ENCODE data around the gene KYAT1.

Gene KYAT1

DNA sequence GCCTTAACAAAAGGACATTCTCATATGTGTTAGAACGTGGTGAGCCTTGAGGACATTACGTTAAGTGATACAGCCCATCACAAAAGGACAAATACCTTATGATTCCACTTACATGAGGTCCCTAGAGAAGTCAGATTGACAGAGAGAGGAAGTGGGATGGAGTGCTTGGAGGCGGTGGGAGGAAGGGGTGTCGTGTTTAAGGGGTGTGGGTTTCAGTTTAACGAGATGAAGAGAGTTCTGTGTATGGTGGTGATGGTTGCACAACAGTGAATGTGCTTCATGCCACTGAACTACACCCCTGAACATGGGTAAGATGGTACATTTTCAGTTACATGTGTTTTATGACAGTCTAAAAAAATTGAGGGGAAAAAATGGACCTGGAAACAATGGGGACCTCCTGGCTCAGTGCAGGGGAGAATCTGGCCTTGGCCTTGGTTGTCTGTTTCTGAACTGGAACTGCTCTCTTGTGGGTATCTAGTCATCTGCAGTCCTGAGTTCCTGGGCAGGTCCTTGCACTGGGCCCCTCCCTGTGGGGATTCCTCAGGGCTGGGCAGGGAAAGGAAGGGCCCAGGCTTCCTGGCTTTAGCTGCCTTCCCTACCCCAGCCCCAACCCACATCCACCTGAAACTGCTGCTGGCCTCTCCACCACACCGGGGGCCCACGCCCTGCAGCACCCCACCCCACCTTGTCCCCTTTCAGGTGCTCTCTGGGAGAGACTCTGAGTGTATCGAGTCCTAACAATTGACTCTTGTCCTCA is 18.0 kb upstream of the KYAT1 start:
- no peak overlapping the region for H3K4me3 ChIP-seq (ENCODE audit: low read depth, low read length)
- TF ChIP-seq, protein P1, sequence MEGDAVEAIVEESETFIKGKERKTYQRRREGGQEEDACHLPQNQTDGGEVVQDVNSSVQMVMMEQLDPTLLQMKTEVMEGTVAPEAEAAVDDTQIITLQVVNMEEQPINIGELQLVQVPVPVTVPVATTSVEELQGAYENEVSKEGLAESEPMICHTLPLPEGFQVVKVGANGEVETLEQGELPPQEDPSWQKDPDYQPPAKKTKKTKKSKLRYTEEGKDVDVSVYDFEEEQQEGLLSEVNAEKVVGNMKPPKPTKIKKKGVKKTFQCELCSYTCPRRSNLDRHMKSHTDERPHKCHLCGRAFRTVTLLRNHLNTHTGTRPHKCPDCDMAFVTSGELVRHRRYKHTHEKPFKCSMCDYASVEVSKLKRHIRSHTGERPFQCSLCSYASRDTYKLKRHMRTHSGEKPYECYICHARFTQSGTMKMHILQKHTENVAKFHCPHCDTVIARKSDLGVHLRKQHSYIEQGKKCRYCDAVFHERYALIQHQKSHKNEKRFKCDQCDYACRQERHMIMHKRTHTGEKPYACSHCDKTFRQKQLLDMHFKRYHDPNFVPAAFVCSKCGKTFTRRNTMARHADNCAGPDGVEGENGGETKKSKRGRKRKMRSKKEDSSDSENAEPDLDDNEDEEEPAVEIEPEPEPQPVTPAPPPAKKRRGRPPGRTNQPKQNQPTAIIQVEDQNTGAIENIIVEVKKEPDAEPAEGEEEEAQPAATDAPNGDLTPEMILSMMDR (IDR thresholded peaks at IDR 0.05; ENCODE audit: low read depth, low read length), result no peak
- TF ChIP-seq, protein P2, sequence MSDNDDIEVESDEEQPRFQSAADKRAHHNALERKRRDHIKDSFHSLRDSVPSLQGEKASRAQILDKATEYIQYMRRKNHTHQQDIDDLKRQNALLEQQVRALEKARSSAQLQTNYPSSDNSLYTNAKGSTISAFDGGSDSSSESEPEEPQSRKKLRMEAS (IDR thresholded peaks at IDR 0.05; ENCODE audit: low read depth, low read length), result peak; percentile 75
- peak; percentile 29; the same call in 1 of the 2 replicates for TF ChIP-seq MYC (IDR thresholded peaks at IDR 0.05; ENCODE audit: low read depth, low read length)
- TF ChIP-seq POLR2A (IDR thresholded peaks at IDR 0.05; ENCODE audit: extremely low read depth, insufficient read length), result no peak
- DNase-seq (ENCODE audit: low read depth), result peak; percentile 93

DNA sequence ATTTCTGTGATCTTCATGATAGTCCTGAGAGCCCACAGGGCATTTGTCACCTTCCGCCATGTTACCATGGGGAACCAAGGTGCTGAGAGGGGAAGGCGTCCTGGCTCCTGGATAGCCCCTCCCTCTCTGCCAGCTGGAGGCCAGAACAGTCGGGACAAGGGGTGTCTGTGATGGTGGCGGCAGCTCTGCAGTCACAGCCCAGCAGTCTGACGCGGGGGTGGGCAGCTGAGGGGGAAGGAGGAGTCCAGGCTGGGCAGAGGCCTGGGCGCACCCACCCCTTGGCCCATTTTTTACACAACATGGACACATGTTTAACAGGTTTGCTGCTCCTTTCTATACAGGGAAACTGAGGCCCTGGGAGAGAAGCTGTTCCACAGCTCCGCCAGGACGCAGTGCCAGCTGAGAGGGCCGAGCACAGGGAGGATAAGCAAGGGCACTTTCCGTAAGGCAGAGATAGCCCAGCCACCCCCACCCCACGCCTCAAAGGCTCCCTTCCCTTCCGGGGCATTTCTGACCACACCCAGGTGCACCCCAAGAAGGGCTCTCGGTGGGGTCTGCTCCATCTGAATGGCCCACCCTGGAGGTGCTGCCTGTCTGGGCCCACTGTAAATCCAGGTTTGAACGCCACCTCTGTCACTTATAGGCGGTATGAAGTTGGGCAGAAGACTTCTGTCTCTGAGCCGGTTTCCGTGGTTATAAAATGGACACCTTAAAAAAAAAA is 17.3 kb upstream of the KYAT1 start:
- H3K4me3 ChIP-seq (ENCODE audit: low read depth, low read length), result no peak overlapping the region
- no peak for DNase-seq (ENCODE audit: low read depth)

DNA sequence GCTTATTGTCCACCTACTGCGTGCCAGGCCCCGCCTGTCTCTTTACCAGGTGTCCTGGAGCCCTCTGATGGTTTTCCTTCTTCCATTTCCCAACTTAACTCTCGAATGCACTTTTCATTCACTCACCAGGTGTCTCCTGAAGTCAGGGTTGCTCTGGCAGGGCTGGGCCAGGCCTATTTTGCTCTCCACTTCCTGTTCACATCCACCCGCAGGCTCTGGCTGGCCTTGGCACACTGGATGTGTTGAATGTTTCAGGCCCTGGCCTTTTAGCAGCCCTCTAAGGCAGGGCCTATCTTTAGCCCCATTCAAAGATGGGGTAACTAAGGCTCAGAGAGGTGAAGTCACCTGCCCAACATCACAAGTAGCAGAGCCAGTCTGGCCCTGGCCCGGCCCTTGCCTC is 16.6 kb upstream of the KYAT1 start:
- DNase-seq (ENCODE audit: low read depth), result no peak
- no peak overlapping the region for H3K4me3 ChIP-seq (ENCODE audit: low read depth, low read length)
- TF ChIP-seq, protein P2 (IDR thresholded peaks at IDR 0.05; ENCODE audit: low read depth, low read length), result no peak
- TF ChIP-seq, protein P1 (IDR thresholded peaks at IDR 0.05; ENCODE audit: low read depth, low read length), result no peak
- TF ChIP-seq MYC (IDR thresholded peaks at IDR 0.05; ENCODE audit: low read depth, low read length), result no peak
- TF ChIP-seq POLR2A (IDR thresholded peaks at IDR 0.05; ENCODE audit: extremely low read depth, insufficient read length), result no peak

More for the DNA sequence above, 17.3 kb upstream of the KYAT1 start:
- TF ChIP-seq MYC (IDR thresholded peaks at IDR 0.05; ENCODE audit: low read depth, low read length) (no peak), POLR2A (IDR thresholded peaks at IDR 0.05; ENCODE audit: extremely low read depth, insufficient read length) (no peak)
- TF ChIP-seq, protein P2 (IDR thresholded peaks at IDR 0.05; ENCODE audit: low read depth, low read length), result no peak
- TF ChIP-seq, protein P1 (IDR thresholded peaks at IDR 0.05; ENCODE audit: low read depth, low read length), result no peak

DNA sequence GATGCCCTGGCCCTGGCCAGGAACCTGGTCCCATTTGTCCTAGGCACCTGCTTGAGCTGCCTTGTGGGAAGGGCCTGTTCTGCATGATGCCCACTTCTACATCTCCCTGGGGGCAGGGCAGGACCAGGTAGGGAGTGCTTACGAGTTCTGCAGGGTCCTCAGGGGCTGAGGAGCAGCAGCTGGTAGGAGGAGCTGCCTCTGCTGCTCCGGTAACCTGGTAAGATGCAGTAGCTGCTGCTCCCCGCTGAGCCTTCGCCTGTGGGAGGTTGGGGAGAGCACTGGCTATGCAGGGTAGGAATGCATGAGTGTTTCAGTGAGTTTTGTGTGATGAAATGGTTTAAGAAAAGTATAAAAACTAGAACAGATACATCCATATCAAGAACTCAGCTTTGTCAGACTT is 13.8 kb upstream of the KYAT1 start:
- H3K4me3 ChIP-seq (ENCODE audit: low read depth, low read length), result no peak overlapping the region
- DNase-seq (ENCODE audit: low read depth), result no peak
- TF ChIP-seq POLR2A (IDR thresholded peaks at IDR 0.05; ENCODE audit: extremely low read depth, insufficient read length), result no peak
- TF ChIP-seq MYC (IDR thresholded peaks at IDR 0.05; ENCODE audit: low read depth, low read length), result no peak

DNA sequence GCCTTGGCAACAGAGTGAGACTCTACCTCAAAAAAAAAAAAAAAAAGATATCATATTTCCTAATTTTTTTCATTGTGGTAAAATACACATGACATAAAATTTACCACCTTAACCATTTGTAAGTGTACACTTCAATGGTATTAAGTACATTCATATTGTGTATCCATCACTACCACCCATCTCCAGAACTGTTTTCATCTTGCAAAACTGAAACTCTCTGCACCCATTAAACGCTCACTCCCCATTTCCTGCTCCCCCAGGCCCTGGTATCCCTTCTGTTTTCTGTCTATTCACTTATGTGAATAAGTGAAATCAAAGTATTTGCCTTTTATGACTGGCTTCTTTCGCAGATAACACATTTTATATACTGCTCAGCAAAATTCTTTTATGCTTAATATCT is 13.0 kb upstream of the KYAT1 start:
- no peak for TF ChIP-seq POLR2A (IDR thresholded peaks at IDR 0.05; ENCODE audit: extremely low read depth, insufficient read length)
- no peak for TF ChIP-seq MYC (IDR thresholded peaks at IDR 0.05; ENCODE audit: low read depth, low read length)
- TF ChIP-seq, protein P2 (IDR thresholded peaks at IDR 0.05; ENCODE audit: low read depth, low read length), result no peak
- TF ChIP-seq, protein P1 (IDR thresholded peaks at IDR 0.05; ENCODE audit: low read depth, low read length), result no peak
- DNase-seq (ENCODE audit: low read depth), result no peak
- no peak overlapping the region for H3K4me3 ChIP-seq (ENCODE audit: low read depth, low read length)

DNA sequence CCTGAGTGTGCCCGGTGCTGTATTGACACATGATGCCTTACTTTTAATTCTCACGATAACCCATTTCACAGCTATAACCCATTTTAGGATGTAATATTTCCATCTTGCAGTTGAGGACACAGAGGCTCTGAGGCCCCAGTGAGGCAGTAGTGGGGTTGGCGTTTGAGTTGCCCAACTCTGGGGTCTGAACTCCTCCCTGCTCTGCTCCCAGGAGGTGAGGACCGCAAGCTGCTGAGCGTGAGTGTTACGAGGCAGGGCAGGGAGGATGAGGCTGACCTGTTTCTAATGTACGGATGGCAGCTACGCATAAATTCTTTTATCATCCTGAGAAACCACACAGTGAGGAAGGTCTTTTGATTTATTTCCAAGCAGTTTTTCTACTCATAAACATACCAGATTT is 11.6 kb upstream of the KYAT1 start:
- DNase-seq (ENCODE audit: low read depth), result peak; percentile 84
- TF ChIP-seq, protein P2 (IDR thresholded peaks at IDR 0.05; ENCODE audit: low read depth, low read length), result no peak
- TF ChIP-seq MYC (IDR thresholded peaks at IDR 0.05; ENCODE audit: low read depth, low read length) (no peak), POLR2A (IDR thresholded peaks at IDR 0.05; ENCODE audit: extremely low read depth, insufficient read length) (no peak)
- TF ChIP-seq, protein P1 (IDR thresholded peaks at IDR 0.05; ENCODE audit: low read depth, low read length), result no peak
- no peak overlapping the region for H3K4me3 ChIP-seq (ENCODE audit: low read depth, low read length)
